ENCODE measurements around the gene ZMIZ1. TPM values are rescaled to one million over a fixed set of nuclear protein-coding genes. Genes with fewer than 3 reads are reported as not detected.

ZMIZ1 gene
- total RNA-seq, 1 donor from 2014 or later: 29.5 TPM

DNA sequence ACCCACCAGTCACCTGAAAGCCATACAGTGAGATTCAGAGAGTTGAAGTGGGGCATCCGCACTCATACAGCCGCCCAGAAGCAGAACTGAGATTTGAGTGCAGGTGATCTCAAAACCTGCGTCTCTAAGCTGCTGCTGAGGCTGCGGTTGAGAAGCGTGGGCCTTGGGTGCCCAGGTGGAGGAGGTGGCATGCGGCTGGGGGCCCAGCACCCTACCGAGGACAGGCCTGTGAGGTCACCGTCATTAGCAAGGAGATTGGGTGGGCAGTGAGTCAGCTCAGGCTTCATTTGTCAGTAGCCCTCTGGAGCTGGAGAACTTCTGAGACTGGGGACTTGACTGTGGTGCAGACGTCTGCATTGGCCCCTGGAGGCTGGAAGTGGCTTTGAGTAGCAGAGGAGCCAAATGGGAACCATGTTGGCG is 29.8 kb downstream of the ZMIZ1 start:
- DNase-seq: no peak

GRCh38 chr10:79099898-79100448 is 31.2 kb downstream of the ZMIZ1 start:
- no peak for DNase-seq

- DNase-seq: no peak
Measured at GRCh38 chr10:79100771-79101170, 32.0 kb downstream of the ZMIZ1 start.

DNA sequence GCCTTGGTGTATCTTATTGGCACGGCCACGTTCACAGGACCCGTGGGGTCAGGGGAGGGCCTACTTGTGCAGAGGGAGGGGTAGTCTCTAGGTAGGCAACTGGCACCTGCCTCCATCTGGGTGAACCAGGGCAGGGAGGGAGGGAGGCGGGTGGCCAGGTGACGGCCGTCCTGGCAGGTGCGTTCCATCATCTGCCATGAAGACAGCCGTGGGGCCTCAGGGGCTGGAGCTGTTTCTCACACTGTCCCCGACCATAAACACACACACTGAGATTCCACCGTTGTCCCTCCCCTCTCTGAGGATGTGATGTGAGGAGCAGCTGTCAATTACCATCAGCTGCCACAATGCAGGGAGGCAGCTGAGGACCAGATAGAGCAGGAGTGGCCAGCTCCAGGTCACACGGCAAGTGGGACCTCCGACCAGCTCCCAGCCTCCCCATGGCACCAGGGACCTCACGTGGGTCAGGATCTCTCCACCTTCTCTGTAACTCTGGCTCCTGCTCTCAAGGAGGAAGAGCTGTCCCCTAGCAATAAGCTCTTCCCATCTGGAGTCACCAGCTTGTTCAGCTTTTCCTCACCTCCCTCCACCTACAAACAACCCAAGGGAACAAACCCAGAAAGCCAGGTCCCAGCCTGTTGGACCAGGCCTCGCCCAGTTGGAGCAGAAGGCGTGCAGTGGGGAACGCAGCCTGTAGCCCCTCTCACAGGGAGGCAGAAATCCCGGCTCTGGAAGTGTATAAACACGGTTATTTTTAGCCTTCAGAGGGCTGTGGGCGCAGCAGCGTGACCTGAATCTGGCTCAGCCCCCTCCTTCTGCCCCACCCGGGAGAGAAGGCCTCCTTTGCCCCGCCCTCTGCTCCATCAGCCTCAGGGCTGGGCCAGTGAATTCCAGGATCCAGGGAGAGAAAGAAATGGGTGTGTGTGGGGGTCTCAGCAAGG is 33.1 kb downstream of the ZMIZ1 start:
- DNase-seq: no peak

DNA sequence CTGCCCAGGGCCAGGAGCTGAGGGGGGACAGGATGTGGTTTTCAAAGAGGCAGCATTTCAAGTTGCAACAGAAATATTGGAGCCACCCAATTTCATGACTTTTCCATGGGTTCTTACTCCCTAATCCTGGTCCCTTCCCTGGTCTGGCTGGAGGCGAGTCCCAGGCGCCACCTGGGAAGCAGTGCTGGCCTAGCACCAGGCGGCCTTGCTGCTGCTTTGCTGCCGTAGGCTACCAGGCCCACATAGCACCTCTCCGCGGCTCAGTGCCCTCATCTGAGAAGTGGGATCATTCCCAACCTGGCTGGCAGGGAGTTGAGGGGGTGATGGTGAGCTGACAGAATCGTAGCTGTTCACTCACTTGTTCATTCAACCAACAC is 33.7 kb downstream of the ZMIZ1 start:
- DNase-seq: no peak

DNA sequence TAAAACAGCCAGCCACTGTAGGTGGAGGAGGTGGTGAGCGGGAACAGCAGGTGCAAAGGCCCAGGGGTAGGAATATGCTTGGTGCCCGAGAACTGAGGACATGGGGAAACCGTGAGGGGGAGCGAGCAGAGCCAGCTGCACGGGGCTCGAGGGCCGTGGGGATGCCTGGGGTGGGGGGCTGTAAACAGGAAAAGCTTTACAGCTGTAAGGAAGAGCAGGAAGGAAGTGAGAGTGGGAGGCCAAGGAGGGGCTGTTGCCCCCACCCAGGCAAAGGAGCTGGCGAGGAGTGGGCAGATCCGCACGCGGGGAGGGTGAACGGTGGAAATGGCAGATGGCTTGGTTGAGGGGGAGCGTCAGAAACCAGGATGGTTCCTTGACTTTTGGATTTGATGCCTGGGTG is 34.4 kb downstream of the ZMIZ1 start:
- DNase-seq: no peak

GRCh38 chr10:79103585-79103984 is 34.8 kb downstream of the ZMIZ1 start:
- DNase-seq: no peak

DNA sequence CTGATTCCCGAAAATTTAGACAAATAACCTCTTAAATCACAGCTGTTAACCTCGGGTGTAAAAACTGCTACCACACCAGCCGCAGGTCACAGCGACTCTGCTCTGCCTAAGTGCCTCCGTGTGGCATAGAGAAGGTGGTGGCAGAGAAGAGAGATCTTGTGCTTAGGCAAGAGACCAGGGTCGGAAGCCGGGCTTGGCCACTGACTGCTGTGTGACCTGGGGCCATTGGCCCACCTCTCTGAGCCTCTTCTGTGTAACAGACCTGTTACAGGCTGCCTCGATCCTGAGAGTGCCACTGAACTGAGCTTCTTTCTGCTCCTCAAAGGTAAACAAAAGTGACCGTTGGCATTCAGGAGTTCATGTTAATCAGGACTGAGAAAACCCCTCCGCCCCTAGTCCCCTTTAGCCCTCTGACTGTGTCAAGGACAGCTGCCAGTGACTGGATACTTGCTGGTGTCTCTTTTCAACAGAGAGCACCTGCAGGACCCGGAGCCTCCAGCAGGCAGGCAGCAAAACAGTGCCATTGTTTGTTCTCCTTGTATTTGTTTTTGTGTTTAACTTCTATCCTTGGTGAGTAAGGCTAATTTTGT is 36.5 kb downstream of the ZMIZ1 start:
- DNase-seq: no peak

GRCh38 chr10:79105818-79106217 is 37.1 kb downstream of the ZMIZ1 start:
- DNase-seq: no peak

- DNase-seq: no peak
Measured at GRCh38 chr10:79106256-79107050, 37.7 kb downstream of the ZMIZ1 start.

- no peak for DNase-seq
Measured at GRCh38 chr10:79107736-79108264, 39.0 kb downstream of the ZMIZ1 start.

DNA sequence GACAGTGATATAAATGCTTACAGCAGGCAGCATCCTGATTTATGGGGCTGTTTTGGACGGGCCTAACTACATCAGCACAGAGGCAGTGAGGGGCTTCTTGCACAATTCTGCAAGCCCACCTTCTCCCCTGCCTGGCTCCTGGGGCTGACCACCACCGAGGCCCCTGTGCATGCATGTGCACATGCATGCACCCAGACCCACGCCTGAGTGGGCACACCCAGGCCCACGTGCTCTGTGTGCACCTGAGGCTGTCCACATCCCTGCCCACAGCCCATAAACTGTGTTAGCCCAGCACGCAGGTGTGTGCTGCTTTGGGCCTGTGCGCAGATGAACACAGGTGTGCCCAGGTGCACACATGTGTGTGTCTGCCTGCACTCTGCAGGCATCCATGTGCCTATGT is 40.0 kb downstream of the ZMIZ1 start:
- no peak for DNase-seq

- no peak for DNase-seq
Measured at GRCh38 chr10:79111427-79111826, 42.7 kb downstream of the ZMIZ1 start.

DNA sequence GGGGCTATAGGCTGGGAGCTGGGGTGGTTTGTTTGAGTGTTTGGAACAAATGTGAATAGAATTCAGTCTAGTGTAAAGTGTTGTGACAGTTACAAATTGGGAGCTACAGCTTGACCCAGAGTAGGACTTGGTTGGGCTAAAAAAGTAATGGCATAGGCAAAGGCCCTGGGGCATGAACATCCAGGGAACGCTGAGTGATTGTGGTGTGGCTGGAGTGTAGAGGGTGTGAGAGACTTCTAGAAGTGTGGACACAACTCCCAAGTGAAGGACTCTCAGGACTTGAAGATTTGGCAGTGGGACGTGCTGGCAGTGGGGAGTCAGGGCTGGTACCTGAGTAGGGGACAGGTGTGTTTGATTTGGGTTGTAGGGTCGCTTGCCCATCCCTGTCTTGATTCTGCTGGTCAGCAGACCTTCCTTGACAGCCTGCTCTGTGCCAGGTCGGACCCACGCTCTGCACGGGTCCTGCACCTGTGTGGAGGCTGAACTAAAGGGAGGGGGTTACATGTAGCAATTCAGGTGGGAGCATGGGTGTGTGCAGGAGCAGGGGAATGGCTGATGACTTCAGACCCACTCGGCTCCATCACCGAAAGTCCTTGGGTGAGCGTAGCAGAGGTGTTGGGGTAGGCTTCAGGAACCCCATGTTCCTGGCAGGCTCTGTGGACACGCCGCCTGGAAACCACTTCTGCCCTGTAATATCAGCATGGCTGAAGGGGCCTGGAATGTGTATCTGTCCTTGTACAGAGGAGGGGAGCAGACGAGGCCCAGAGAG is 43.3 kb downstream of the ZMIZ1 start:
- no peak for DNase-seq

GRCh38 chr10:79112881-79113431 is 44.2 kb downstream of the ZMIZ1 start:
- DNase-seq: no peak

- DNase-seq: no peak
Measured at GRCh38 chr10:79113827-79114226, 45.1 kb downstream of the ZMIZ1 start.

DNA sequence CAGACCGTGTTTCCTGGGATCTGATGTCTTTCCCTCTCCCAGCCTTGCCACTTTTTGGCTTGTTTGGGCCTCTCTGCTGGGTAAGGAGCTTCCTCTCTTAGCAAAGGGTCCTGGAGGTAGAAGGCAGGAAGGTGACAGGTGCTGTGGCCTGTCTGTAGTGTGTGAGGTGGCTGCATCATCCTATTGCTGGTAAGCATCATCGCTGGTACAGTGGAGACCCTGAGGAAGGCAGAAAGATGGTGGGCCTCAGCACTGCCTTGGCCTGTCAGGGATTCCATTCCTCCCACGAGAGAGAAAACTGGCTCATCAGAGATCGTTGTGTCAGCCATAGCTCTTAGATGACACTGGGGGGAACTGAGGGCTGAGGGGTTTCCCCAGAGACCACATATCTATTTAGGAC is 46.5 kb downstream of the ZMIZ1 start:
- DNase-seq: no peak

- no peak for DNase-seq
Measured at GRCh38 chr10:79116368-79116767, 47.6 kb downstream of the ZMIZ1 start.

DNA sequence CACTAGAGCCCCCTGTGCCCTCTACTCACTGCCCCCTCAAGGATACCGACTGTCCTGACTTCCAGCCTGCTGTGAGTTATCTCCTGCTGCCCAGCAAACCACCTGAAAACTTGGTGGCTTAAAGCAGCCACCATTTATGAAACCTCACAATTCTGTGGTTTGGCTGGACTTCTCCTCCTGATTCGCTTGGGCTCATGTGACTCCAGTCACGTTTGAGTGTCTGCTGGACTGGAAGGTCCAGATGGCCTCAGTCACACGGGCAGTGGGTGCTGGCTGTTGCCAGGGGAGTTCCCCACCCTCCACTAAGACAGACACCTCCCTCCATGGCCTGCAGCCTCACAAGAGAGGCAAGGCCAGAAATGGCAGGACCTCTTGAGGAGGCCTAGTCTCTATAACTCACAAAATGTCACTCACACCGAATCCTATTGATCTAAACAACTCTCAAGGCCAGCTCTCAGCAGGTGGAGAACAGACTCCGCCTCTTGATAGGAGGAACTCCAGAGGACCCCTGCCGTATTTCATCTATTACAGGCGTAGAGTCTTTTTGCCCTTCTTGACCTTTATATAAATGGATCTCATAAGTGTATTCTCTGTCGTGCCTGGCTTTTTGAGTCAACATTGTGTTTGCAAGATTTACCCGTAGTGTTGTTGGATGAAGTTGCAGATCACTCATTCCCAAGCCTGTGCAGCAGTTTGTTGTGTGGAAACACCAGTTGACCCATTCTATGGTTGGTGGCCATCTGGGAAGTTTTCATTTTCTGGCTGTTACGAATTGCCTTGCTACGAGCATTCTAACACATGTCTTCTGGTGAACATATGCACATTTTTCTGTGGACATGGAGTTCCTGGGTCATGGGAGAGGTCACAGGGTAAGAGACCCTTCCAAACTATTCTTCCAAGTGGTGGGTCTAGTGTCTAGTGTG is 48.3 kb downstream of the ZMIZ1 start:
- DNase-seq: no peak

All from occipital lobe (tissue), 2 donors.